Measurements from ENCODE around the gene RNU4-1.
"Not testable (repeated sequence)": the region's sequence is repeated elsewhere in the genome, so short reads cannot be mapped to it uniquely, and the experiment has no call there.

RNU4-1 gene

GRCh38 chr12:120257041-120257821 is 35.8 kb downstream of the RNU4-1 start:
- no peak for DNase-seq

- DNase-seq: no peak
These were observed 38.2 kb downstream of the RNU4-1 start for GRCh38 chr12:120254809-120255208.

GRCh38 chr12:120253313-120253712 is 39.7 kb downstream of the RNU4-1 start:
- not testable (repeated sequence) for DNase-seq

GRCh38 chr12:120252071-120252906 is 40.7 kb downstream of the RNU4-1 start:
- no peak for DNase-seq

- DNase-seq: not testable (repeated sequence)
These were observed 41.5 kb downstream of the RNU4-1 start for GRCh38 chr12:120251364-120252070.

- no peak for DNase-seq
These were observed 42.9 kb downstream of the RNU4-1 start for GRCh38 chr12:120249875-120250795.

- DNase-seq: no peak
These were observed 43.7 kb downstream of the RNU4-1 start for GRCh38 chr12:120249266-120249874.

GRCh38 chr12:120247621-120248030 is 45.4 kb downstream of the RNU4-1 start:
- DNase-seq: no peak

- DNase-seq: no peak
These were observed 45.9 kb downstream of the RNU4-1 start for GRCh38 chr12:120247183-120247582.

GRCh38 chr12:120246705-120247104 is 46.3 kb downstream of the RNU4-1 start:
- not testable (repeated sequence) for DNase-seq

Data from NCI-H146 (cell line).